GM21619 (cell line): Measurements from ENCODE around the gene BMAL2.
A peak's percentile ranks its signal among the peaks of the same experiment; 100 is the strongest.

Experiments used
- ATAC-seq: cut with Tn5 transposase; IDR thresholded peaks from one replicate; pipeline ENCODE4 v1.9.1; 2021; ENCODE audit not compliant: unreplicated experiment

The BMAL2 gene

DNA sequence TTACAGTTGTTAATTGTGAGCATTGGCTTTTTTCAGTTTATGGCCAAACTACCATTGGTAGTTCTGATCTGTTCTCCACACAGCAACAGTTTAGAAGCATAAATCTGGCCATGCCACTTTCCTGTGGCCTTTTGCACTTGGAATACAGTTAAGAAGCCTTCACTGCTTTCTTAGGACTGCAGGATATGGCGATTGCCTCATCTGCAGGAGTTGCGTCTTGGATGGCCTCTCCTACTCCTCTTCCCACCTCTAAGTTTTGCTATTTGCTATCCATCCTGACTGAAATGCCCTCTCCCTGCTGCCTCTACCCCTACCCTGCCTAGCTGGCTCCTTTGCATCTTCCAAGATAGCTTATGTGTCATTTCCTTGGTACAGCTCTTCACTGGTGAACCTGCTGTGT is 12.8 kb upstream of the BMAL2 start:
- no peak for ATAC-seq

DNA sequence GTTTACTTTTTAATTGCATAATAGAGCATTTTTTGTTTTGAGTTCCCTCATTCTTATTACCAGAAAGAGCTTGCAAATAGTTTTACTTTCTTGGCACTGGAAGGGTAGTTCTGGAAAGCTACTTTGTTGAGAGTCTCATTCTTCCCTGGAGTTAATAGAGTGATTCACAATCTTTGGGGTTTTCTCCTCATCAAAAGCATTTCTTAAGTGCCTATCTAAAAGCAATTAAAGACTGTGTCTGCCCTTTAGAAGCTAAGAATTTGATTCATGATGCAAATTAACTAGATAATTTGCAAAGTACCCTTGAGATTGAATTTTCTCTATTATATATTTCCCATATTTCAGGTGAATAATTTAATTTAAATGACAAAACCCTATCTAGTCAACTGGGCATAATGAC is 8.1 kb upstream of the BMAL2 start:
- no peak for ATAC-seq

DNA sequence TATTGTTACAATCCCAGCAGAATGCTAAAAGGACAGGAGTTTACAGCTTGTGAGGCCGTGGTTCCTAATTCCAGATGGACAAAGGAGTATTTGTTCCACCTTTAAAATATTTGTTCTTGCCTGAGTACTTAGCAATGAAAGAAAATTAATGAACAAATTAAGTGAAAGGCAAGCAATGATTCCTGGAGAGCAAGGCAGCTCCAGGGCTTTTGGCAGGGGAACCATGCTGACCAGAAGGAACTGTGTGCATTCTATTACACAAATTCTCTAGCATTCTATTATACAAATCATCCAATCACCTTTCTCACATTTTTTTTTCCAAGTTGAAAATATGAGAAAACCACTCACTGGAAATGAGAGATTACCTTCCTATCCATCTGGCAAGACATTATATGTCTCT is 1.8 kb upstream of the BMAL2 start:
- ATAC-seq: no peak

DNA sequence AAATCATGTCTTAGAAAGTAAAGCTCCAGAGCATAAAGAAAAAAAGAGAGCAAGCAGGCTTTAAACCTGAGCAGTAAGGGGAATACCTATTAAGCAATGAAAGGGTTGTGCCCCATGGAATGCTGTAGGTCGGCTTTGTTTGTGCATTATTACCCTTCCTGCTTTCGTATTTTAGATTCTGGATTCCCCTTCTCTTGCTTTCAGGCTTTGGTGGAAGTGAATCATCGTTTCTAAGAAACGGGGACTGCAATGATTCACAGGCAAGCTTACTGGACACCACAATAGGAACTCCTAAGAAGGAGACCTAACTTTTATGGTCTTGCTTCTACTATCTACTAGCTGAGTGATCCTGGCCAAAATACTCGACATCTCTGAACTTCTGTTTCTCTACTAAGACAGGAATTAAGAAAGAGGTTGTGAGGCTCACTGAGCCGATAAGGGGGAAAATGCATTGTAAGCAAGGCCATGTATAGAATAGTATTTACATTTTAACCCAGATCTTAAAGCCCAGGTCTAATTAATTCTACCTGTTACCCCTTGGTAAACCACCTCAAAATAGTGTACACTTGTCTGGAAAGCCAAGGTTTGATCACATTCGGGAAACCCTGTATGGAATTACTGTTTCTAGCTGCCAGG is 1.2 kb upstream of the BMAL2 start:
- ATAC-seq: peak; percentile 35

DNA sequence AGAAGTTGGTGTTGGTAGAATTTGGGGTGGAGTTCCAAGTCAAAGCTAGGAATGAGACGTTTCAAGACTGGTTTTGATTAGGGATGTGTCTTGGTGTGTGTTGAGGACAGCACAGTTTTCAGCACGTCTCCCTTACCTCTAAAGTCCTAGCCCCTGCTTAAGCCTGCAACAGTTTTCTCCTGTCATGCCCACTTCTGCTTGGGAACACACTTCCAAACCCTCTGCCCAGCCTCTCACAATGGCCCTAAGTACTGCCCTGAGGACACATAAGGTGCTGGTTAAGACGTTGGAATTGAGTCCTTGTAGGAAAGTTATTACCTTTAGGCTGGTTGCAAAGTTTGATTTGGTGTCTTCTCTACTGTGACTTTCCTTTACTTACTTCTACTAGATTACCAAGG is 710 bp upstream of the BMAL2 start:
- no peak for ATAC-seq

DNA sequence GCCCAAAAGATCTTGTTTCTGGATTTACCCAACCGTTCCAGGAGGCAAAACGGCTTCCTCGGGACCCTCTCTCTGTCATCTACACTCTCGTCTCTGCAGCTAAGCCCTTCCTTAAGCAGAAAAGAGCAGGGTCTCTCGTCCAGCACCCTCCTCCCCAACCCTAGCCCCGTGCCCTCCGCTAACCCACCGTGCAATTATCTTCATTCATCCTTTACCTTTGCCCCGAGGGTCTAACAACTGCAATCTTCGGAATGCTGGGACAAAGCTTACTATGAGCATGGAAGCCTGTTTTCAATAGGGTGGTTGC is 276 bp upstream of the BMAL2 start:
- no peak for ATAC-seq

DNA sequence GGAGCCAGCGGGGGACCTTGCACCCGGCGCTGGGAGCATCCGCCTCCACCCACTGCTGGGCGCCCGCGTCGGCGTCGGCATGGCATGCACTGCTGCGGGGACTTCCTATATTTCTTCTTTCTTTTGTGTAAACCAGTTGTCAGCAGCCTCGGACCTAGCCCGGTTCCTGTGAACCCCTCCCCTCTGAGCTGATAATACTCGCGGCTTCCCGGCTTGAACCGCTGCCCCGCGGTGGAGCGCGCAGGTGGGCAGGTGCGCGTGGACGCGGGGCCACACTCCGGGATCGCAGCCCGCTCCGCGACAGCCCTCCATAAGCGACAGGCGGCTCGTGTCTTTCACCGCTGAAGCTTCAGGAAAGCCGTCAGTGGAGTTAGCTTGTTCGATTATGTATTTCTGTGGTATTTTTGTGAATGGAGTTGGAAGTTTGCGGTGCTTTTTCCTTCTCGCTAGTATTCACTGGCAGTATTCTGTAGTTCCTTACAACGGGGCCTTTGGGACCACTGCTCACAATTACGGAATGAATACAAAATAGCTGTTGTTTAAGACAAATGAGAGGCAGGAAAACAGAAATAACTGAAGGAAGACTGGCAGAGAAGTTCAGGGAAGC is 870 bp downstream of the BMAL2 start:
- ATAC-seq: peak; percentile 16

DNA sequence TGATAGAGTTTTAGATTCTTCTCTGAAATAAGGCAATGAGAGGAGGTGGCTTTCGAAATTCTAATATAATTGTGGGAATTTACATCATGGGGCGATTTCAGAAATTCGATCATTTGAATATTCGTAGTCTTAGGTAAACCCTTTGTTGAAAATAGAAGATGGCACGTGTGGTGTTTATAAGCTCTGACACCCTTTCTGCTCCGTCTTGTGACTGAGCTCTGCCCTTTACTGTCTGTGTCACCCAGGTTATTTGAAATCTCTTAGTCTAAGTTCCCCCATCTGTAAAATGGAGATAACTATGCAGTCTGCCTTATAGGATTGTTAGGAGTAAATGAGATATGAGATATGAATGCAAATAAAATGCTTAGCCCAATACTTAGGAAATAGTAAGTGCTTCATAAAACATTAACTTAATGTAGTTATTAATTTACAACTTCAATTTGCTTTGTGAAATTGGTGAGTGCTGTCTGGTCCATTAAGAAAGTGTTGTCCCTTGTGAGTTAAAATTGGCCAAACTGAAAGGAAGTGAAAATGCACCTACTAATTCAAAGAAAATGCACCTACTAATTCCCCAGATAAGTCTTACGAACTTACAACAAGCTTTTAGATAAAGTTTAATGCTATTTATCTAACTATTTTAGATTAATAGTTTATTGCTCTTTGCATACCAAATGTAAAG is 1.5 kb downstream of the BMAL2 start:
- no peak for ATAC-seq

DNA sequence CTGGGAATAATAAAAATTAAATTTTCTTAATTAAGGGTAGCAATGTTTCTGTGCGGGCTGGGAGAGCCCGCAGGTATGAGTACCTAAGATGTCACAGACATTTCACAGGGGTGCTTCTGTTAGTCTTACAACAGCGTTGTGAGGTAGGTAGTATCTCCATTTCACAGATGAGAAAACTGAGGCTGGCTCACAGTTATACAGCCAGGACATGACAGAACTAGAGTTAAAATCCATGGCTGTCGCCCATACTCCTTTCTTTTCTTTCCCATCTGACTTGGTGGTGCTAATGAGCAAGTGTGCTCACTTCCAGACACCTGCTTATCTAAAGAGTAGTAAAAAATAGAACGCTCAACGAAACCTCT is 2.1 kb downstream of the BMAL2 start:
- ATAC-seq: no peak

DNA sequence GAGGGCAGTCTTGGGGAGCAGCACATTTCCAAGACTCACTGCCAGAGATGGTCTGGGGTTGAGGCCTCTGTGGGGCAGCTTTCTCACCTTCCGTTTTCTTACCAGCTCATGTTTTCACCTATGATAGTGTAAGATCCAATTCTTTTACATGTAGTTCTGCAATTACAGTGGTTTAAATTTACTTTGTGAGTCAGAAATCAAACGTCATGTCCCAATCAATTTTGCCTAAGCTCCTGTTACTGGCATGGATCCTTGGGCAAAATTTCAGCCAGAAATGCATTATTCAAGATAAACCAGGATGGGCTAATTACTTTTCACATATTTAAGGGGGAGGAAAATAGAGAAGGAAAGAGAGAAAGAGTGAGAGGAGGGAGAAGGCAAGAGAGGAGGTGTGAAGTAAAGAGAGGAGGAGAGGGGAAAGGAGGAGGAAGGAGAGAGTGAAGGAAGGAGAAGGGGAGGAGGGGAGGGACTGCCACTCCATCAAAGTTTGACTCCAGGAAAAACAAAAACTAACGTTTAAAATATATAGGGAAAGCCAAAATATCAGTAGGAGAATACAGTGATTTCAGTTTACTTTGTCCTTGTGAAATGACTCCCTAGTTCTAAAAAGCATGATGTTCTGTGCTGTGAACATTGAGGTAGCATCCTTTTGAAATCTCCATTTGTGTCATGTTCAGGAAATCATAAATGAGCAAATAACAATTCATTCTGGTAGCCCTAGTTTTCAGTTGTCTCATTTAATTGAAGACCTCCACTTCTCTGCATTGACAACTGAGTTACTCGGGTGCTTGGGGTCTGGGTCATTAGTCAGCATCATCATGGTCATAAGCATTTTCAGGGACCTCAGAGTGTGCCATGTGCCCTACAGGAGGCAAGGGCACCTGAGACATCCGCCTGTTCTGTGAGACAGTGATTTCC is 3.0 kb downstream of the BMAL2 start:
- ATAC-seq: no peak

DNA sequence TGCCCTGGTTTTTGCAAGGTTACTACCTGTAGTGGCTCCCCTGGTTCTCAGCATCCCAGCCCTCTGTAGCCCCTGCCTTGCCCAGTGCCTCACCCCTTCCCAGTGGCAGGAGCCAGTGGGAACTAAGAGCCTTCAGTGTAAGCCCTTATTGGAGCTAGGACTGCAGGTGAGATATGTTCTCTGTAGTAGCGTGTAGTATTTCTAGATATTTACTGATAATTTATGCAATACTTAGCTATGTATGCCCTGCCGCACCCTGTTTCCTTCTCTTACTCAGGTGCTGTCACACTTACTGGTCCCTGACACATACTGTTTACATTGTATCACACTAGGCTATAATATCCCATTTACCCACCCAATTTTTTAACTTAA is 3.6 kb downstream of the BMAL2 start:
- no peak for ATAC-seq

DNA sequence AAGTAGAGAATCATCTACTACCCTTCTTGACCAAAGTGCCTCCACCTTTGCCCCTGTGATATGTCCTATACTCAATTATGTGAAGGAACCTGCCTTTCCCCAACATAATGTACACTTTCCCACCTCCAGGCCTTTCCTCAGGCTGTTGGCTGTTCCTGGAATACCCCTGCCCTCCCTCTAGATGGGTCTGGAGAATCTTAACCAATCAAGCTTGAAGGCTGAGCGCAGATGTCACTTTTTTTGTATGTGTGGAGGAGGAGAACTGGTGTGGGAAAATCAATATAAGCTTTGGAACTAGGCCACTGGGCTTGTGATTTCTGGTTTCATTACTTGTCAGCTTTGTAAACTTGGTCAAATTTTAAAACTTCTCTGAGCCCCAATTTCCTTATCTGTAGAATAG is 4.7 kb downstream of the BMAL2 start:
- ATAC-seq: no peak

DNA sequence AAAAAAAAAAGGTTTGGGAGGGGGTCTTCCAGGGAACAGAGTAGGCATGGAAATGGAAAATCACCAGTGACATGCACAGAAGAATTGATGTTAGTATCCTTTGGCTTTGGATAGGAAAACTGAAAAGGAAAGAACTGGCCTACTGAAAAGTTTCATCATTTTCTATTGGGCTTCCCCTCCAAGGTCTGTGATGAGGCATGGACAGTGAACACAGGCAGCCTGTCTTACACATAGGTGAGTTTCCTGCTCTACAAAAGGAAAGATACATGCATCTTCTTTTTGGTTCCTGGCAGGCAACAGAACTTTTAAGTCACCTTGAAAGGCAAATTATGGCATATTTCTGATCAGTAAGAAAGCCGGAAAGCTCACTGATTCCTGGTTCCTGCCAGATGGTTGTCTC is 5.8 kb downstream of the BMAL2 start:
- ATAC-seq: no peak

DNA sequence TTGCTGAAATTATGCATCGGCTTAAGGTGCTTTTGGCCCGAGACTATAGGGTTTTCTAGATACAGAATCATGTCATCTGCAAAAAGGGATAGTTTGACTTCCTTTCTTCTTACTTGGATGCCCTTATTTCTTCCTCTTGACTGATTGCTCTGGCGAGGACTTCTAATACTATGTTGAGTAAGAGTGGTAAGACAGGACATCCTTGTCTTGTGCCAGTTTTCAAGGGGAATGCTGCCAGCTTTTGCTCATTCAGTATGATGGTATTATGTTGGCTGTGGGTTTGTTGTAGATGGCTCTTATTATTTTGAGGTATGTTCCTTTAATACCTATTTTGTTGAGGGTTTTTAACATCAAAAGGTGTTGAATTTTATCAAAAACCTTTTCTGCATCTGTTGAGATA is 8.3 kb downstream of the BMAL2 start:
- no peak for ATAC-seq

DNA sequence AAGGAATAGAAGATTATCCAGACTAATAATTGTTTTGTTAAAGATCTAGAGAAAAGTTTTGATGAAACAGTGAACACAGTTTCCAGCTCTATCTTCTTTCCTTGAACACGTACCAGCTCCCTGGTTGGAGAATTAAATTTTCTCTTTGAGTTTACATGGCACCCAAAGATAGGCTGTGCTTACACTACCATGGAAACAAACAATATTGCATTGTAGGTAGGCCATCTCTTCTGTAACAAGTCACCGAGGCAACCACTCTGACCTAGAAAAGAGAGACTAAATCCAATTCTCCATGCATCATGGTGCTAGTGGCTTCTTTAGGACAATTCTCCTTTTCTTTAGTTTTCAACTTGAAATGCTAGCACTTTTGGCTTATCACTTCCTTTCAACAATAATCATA is 9.9 kb downstream of the BMAL2 start:
- no peak for ATAC-seq

DNA sequence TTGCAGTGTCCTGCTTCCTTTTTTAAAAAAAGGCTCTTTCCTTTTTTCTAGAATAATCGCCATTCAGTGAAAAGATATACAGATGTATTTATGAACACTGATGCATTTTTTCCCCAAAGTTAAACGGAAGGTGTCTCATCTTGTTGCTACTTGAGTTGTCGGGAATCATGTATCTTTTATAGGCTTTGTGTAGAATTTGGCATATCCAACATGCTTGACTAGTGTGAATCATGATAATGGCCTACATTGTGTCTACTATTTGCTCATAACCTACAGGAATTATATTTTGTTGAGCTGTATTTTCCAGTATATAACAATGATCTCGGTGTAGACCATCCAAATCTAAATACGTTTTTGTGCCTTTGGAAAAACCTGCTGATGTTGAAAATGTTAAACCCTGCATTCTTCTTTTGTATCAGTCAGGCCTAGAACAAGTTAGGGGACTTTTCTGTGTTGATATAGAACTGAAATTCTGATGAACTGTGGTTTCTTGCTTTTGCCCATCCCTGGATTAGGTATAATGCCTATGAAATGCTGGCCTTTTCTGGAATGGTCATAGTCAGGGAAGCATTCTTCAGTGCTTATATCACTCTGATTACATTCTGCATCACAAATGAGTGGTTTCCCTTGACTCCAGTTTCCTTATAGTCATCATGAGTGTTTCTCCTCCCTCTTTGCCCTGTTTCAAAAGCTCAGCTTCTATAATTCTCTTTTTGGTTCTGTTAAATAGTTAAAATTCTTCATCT is 10.8 kb downstream of the BMAL2 start:
- no peak for ATAC-seq

DNA sequence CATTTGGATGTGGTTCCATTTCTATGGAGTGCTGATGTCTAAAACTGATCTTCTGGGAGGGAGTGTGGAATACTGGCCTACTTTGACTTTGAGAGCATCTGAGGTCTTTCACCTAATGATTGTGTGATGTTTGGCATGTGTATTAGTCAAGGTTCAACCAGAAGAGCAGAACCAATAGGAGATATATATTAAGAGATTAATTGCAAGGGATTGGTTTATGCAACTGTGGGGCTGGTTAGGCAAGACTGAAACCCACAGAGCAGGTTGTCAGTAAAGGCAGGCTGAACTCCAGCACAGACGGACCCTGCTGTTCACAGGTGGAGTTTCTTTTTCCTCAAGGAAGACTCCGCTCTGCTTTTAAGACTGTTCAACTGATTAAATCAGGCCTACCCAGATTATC is 11.6 kb downstream of the BMAL2 start:
- ATAC-seq: no peak

DNA sequence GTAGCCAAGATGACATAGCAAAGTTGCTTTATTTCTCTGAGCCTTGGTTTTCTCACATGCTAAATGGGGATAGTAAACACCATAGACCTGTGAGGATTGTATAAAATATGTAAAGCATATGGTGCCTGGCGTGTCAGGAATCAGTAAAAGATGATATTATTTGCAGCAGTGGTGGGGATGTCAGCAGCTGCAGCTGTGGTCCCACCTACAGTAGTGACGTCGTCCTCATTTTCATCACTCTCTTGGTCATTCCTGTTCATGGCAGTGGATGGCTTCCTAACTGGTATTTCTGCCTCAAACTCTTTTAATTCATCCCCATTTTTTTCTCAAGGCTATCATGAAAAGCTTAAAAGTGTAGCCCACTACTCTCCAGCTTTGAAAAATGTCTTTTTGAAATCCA is 12.1 kb downstream of the BMAL2 start:
- no peak for ATAC-seq

DNA sequence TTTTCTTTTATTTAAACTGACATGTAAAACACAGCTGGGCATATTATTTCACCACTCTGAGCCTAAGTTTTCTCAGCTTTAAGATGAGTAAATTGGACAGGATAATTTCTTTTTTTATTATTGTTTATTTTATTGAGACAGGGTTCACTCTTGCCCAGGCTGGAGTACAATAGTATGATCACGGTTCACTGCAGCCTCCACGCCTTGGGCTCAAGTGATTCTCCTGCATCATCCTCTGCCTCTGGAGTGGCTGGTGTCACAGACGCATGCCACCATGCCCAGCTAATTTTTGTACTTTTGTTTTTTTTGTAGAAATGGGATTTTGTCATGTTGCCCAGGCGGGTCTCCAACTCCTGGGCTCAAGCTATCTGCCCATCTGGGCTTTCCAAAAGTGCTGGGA is 12.7 kb downstream of the BMAL2 start:
- ATAC-seq: no peak

DNA sequence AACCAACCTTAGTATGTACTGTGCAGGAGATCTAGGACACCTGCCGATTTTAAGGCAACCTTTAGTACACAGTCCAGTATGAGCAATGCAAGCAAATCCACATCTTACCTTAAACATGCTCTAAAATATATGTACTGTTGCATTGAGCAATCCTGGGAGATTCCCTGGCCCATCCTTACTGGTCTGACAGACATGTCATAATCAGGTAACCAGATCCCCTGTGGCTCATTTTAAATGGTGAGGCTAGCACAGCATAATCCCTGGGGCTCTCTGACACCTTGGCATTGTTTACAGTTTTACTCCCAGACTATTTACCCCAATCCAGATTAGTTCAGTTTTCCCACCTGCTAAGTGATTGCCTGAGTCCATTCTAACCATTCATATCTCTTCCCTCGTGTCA is 15.1 kb downstream of the BMAL2 start:
- no peak for ATAC-seq

DNA sequence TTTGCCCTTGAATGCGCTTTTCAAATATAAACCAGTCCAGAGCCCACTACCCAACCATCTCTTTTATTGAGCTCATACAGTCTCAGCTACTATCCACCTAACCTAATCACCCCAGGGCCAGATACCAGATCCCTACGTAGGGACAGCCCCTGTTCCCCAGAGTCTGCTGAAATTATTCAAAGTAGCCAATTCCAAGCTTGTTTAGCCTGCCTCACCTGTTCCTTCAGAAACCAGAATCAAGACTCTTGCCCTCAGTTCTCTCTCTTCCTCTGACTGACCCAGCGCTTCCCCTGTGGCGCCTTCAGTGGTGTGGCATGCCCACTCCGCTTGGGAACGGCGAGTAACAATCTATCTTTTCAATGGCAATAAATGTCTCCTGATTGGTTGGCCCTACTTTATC is 18.8 kb downstream of the BMAL2 start:
- no peak for ATAC-seq
